ENCODE data around the gene ATMIN. TPM values are rescaled to one million over a fixed set of nuclear protein-coding genes. Genes with fewer than 3 reads are reported as not detected.
A peak's percentile ranks its signal among the peaks of the same experiment; 100 is the strongest.

ATMIN gene
- total and polyA plus RNA-seq, 2 donors from 2014 or later: 18.0 to 31.3 TPM

GRCh38 chr16:81094771-81095251, 59.2 kb downstream of the ATMIN start:
- H3K36me3 ChIP-seq (ENCODE audit: control insufficient read depth in 2 of 3, insufficient read depth in 3 of 3, low read length in 3 of 3): no peaks in the 10 kb centered on the region
- intact Hi-C loops (cut with DNase I): no loop called here
- FAIRE-seq (no peak), DNase-seq (peak in 2 of 5 donors; percentile 12 to 29)
- H3K9ac ChIP-seq (ENCODE audit: low read length in 3 of 3): no peak overlapping the region
- peak overlapping the region in 2 of 3 donors; percentile 48 to 62 for H3K4me3 ChIP-seq (ENCODE audit: low read length in 3 of 3)
- H3K27me3 ChIP-seq (ENCODE audit: control insufficient read depth, insufficient read depth, low read length): no peaks in the 10 kb centered on the region
- peaks cover 0 to 4% (median 0%) of the 10 kb centered on the region in 3 donors for H3K4me1 ChIP-seq (ENCODE audit: control insufficient read depth in 2 of 3, insufficient read depth in 2 of 3, low read depth in 1 of 3, low read length in 3 of 3)
- no peak overlapping the region for H3K27ac ChIP-seq (ENCODE audit: low read depth in 2 of 2, low read length in 2 of 2)
- no peaks in the 10 kb centered on the region for H3K9me3 ChIP-seq (ENCODE audit: control insufficient read depth in 2 of 3, insufficient read depth in 1 of 3, low read length in 3 of 3)
- no peak for TF ChIP-seq CTCF (IDR thresholded peaks at IDR 0.05; ENCODE audit: borderline replicate concordance, extremely low read depth, insufficient read depth)

- no peaks in the 10 kb centered on the region for H3K9me3 ChIP-seq (ENCODE audit: control insufficient read depth in 2 of 3, insufficient read depth in 1 of 3, low read length in 3 of 3)
- peak overlapping the region; percentile 77 to 83 for H3K27ac ChIP-seq (ENCODE audit: low read depth in 2 of 2, low read length in 2 of 2)
- FAIRE-seq (no peak), DNase-seq (peak in 1 of 5 donors; percentile 87)
- peak overlapping the region; percentile 39 to 62 (median 46) for H3K4me3 ChIP-seq (ENCODE audit: low read length in 3 of 3)
- peak overlapping the region in 1 of 3 donors; percentile 15 for H3K9ac ChIP-seq (ENCODE audit: low read length in 3 of 3)
- TF ChIP-seq CTCF (IDR thresholded peaks at IDR 0.05; ENCODE audit: borderline replicate concordance, extremely low read depth, insufficient read depth): no peak
- intact Hi-C loops (cut with DNase I): no loop called here
- H3K27me3 ChIP-seq (ENCODE audit: control insufficient read depth, insufficient read depth, low read length): no peaks in the 10 kb centered on the region
- no peaks in the 10 kb centered on the region for H3K36me3 ChIP-seq (ENCODE audit: control insufficient read depth in 2 of 3, insufficient read depth in 3 of 3, low read length in 3 of 3)
- peaks cover 0 to 4% (median 0%) of the 10 kb centered on the region in 3 donors for H3K4me1 ChIP-seq (ENCODE audit: control insufficient read depth in 2 of 3, insufficient read depth in 2 of 3, low read depth in 1 of 3, low read length in 3 of 3)
These were observed 60.0 kb downstream of the ATMIN start for GRCh38 chr16:81095653-81095952.

- peak; percentile 83 for FAIRE-seq
These were observed 60.5 kb downstream of the ATMIN start, which contains the start of gene GCSH for GRCh38 chr16:81095953-81096714. GCSH (minus strand) TSS chr16:81096395; CDS start chr16:81096278, 117 bp downstream.

More at GRCh38 chr16:81095953-81096714, 60.5 kb downstream of the ATMIN start, which contains the start of gene GCSH:
- H3K4me3 ChIP-seq (ENCODE audit: low read length in 3 of 3): peak within 1 kb of the TSS; percentile 57 to 68 (median 62)
- H3K9ac ChIP-seq (ENCODE audit: low read length in 3 of 3): peak within 1 kb of the TSS in 2 of 3 donors; percentile 15 to 36
- H3K27ac ChIP-seq (ENCODE audit: low read depth in 2 of 2, low read length in 2 of 2): peak within 1 kb of the TSS; percentile 77 to 83
- H3K4me1 ChIP-seq (ENCODE audit: control insufficient read depth in 2 of 3, insufficient read depth in 2 of 3, low read depth in 1 of 3, low read length in 3 of 3): peaks cover 0 to 4% (median 0%) of the 10 kb centered on the region in 3 donors
- H3K27me3 ChIP-seq (ENCODE audit: control insufficient read depth, insufficient read depth, low read length): no peaks in the 10 kb centered on the region
- DNase-seq: peak; percentile 99 to 100 (median 100)
- no peak for TF ChIP-seq CTCF (IDR thresholded peaks at IDR 0.05; ENCODE audit: borderline replicate concordance, extremely low read depth, insufficient read depth)
- H3K36me3 ChIP-seq (ENCODE audit: control insufficient read depth in 2 of 3, insufficient read depth in 3 of 3, low read length in 3 of 3): no peaks in the 10 kb centered on the region
- H3K9me3 ChIP-seq (ENCODE audit: control insufficient read depth in 2 of 3, insufficient read depth in 1 of 3, low read length in 3 of 3): no peaks in the 10 kb centered on the region
- intact Hi-C loops (cut with DNase I): no loop called here
